Measurements from ENCODE around the gene OPA3.
A peak's percentile ranks its signal among the peaks of the same experiment; 100 is the strongest.

DNA sequence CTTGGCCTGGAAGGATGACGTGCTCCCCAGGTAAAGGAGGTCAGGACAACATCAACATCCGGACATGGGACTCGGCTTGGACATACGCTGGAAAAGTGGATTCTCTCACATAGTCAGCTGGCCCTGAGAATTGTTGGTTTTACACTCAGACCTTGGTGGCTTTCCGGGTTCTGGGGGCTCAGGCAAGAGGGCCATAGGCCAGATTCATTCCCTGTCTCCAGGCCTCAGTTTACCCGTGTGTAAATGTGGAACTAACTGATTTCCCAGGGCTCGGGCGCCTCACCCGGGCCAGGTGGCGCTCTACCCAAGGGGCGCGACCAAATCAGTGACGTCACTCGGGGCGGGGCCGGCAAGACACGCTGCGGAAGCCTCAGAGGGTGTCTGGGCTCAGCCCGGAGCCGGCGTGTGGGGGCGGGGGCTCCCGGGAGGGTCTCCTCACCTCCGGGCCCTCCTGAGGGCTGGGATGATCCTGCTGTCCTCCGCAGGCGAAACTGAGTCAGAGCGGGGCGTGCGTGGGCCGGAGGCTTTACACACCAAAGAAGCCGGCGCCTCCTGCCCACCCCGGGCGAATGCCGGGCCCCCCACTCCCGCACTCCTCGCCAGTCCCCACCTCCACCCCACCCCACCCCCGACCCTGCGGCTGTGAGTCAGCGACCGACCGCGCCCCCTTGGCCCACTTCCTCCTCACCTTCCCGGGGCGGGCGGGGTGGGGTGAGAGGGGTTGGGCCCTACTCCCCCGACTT lies 78.2 kb downstream of the OPA3 start:
- TF ChIP-seq, protein P1, sequence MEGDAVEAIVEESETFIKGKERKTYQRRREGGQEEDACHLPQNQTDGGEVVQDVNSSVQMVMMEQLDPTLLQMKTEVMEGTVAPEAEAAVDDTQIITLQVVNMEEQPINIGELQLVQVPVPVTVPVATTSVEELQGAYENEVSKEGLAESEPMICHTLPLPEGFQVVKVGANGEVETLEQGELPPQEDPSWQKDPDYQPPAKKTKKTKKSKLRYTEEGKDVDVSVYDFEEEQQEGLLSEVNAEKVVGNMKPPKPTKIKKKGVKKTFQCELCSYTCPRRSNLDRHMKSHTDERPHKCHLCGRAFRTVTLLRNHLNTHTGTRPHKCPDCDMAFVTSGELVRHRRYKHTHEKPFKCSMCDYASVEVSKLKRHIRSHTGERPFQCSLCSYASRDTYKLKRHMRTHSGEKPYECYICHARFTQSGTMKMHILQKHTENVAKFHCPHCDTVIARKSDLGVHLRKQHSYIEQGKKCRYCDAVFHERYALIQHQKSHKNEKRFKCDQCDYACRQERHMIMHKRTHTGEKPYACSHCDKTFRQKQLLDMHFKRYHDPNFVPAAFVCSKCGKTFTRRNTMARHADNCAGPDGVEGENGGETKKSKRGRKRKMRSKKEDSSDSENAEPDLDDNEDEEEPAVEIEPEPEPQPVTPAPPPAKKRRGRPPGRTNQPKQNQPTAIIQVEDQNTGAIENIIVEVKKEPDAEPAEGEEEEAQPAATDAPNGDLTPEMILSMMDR (IDR thresholded peaks at IDR 0.05): no peak
- no peak for TF ChIP-seq ZNF138 (CRISPR knock-in tag; conservative IDR thresholded peaks at IDR 0.05)
- TF ChIP-seq, protein P2, sequence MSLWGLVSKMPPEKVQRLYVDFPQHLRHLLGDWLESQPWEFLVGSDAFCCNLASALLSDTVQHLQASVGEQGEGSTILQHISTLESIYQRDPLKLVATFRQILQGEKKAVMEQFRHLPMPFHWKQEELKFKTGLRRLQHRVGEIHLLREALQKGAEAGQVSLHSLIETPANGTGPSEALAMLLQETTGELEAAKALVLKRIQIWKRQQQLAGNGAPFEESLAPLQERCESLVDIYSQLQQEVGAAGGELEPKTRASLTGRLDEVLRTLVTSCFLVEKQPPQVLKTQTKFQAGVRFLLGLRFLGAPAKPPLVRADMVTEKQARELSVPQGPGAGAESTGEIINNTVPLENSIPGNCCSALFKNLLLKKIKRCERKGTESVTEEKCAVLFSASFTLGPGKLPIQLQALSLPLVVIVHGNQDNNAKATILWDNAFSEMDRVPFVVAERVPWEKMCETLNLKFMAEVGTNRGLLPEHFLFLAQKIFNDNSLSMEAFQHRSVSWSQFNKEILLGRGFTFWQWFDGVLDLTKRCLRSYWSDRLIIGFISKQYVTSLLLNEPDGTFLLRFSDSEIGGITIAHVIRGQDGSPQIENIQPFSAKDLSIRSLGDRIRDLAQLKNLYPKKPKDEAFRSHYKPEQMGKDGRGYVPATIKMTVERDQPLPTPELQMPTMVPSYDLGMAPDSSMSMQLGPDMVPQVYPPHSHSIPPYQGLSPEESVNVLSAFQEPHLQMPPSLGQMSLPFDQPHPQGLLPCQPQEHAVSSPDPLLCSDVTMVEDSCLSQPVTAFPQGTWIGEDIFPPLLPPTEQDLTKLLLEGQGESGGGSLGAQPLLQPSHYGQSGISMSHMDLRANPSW (CRISPR knock-in tag; conservative IDR thresholded peaks at IDR 0.05; ENCODE audit: low read depth): no peak
- no peak for TF ChIP-seq TEAD4 (CRISPR knock-in tag; IDR thresholded peaks at IDR 0.05)
- TF ChIP-seq NR1H2 (CRISPR knock-in tag; IDR thresholded peaks at IDR 0.05): no peak
- TF ChIP-seq, protein P3, sequence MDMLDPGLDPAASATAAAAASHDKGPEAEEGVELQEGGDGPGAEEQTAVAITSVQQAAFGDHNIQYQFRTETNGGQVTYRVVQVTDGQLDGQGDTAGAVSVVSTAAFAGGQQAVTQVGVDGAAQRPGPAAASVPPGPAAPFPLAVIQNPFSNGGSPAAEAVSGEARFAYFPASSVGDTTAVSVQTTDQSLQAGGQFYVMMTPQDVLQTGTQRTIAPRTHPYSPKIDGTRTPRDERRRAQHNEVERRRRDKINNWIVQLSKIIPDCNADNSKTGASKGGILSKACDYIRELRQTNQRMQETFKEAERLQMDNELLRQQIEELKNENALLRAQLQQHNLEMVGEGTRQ (CRISPR knock-in tag; IDR thresholded peaks at IDR 0.05): peak; percentile 73
- TF ChIP-seq, protein P4, sequence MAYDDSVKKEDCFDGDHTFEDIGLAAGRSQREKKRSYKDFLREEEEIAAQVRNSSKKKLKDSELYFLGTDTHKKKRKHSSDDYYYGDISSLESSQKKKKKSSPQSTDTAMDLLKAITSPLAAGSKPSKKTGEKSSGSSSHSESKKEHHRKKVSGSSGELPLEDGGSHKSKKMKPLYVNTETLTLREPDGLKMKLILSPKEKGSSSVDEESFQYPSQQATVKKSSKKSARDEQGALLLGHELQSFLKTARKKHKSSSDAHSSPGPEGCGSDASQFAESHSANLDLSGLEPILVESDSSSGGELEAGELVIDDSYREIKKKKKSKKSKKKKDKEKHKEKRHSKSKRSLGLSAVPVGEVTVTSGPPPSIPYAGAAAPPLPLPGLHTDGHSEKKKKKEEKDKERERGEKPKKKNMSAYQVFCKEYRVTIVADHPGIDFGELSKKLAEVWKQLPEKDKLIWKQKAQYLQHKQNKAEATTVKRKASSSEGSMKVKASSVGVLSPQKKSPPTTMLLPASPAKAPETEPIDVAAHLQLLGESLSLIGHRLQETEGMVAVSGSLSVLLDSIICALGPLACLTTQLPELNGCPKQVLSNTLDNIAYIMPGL (CRISPR knock-in tag; IDR thresholded peaks at IDR 0.05): peak; percentile 84
- no peak for TF ChIP-seq NFYB (CRISPR knock-in tag; conservative IDR thresholded peaks at IDR 0.05; ENCODE audit: low read depth)
- TF ChIP-seq, protein P5, sequence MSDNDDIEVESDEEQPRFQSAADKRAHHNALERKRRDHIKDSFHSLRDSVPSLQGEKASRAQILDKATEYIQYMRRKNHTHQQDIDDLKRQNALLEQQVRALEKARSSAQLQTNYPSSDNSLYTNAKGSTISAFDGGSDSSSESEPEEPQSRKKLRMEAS (CRISPR knock-in tag; IDR thresholded peaks at IDR 0.05): peak; percentile 19; the same call in 1 of the 2 replicates
- no peak for TF ChIP-seq NR3C1 (CRISPR knock-in tag; conservative IDR thresholded peaks at IDR 0.05; ENCODE audit: low read depth)
- TF ChIP-seq, protein P6, sequence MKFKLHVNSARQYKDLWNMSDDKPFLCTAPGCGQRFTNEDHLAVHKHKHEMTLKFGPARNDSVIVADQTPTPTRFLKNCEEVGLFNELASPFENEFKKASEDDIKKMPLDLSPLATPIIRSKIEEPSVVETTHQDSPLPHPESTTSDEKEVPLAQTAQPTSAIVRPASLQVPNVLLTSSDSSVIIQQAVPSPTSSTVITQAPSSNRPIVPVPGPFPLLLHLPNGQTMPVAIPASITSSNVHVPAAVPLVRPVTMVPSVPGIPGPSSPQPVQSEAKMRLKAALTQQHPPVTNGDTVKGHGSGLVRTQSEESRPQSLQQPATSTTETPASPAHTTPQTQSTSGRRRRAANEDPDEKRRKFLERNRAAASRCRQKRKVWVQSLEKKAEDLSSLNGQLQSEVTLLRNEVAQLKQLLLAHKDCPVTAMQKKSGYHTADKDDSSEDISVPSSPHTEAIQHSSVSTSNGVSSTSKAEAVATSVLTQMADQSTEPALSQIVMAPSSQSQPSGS (CRISPR knock-in tag; IDR thresholded peaks at IDR 0.05; ENCODE audit: borderline replicate concordance, low read depth): no peak
- TF ChIP-seq FOXJ3 (CRISPR knock-in tag; IDR thresholded peaks at IDR 0.05; ENCODE audit: borderline replicate concordance): no peak

Measured in WTC11 (cell line).